H1 (cell line): ENCODE data around the gene EPHA10. TPM values are rescaled to one million over a fixed set of nuclear protein-coding genes. Genes with fewer than 3 reads are reported as not detected.

ENCODE experiments used
- CTCF ChIA-PET: fragments of 300-600 bp; sonication (Branson Sonifier 250); formaldehyde crosslinking; loops from one replicate; lab custom pipeline; 2021; ENCODE audit not compliant: partially characterized antibody; lab: Charles Lee
- POLR2A ChIA-PET: fragments of 300-600 bp; sonication (Branson Sonifier 250); formaldehyde crosslinking; loops from one replicate; lab custom pipeline; 2021; ENCODE audit warnings: inconsistent platforms; ENCODE audit not compliant: partially characterized antibody; lab: Charles Lee
- DNase-seq, 2 experiments: peaks; one replicate each; pipeline versions ENCODE4 v3.0.0 to v3.0.0-alpha.2; 2010 to 2022; ENCODE audit warnings: low spot score in 2 of 2, low read depth in 1 of 2, mixed read lengths in 1 of 2
- FAIRE-seq: peaks from 2 replicates; lab custom pipeline; 2011; peaks lifted over from hg19 to GRCh38; lab: Jason Lieb, UNC
- H2AFZ ChIP-seq: 2 replicates; pipeline ENCODE4 v1.8.1; 2012; ENCODE audit warnings: low read length, inconsistent platforms
- H2AK5ac ChIP-seq: 2 replicates; pipeline ENCODE4 v1.6.1; 2013; ENCODE audit warnings: low read depth, low read length
- H2BK120ac ChIP-seq: replicated peaks from 2 replicates; pipeline ENCODE3; 2013; ENCODE audit warnings: low read depth, low read length, inconsistent platforms
- H2BK12ac ChIP-seq: 2 replicates; pipeline ENCODE4 v1.6.1; 2013; ENCODE audit warnings: low read depth, low read length
- H2BK15ac ChIP-seq: 2 replicates; pipeline ENCODE4 v1.6.1; 2013; ENCODE audit warnings: low read length
- H2BK20ac ChIP-seq: 2 replicates; pipeline ENCODE4 v1.6.1; 2013; ENCODE audit warnings: low read length
- H2BK5ac ChIP-seq: 2 replicates; pipeline ENCODE4 v1.6.1; 2013; ENCODE audit warnings: low read depth, low read length
- H3K14ac ChIP-seq: 2 replicates; pipeline ENCODE4 v1.6.1; 2013; ENCODE audit warnings: inconsistent platforms; ENCODE audit not compliant: insufficient read length
- H3K18ac ChIP-seq: 2 replicates; pipeline ENCODE4 v1.6.1; 2013; ENCODE audit warnings: low read length; ENCODE audit errors: extremely low read depth
- H3K23ac ChIP-seq: 2 replicates; pipeline ENCODE4 v1.6.1; 2013; ENCODE audit warnings: inconsistent platforms; ENCODE audit not compliant: insufficient read length
- H3K23me2 ChIP-seq: 2 replicates; pipeline ENCODE4 v1.6.1; 2013; ENCODE audit warnings: low read depth, low read length
- H3K27ac ChIP-seq: 2 replicates; pipeline ENCODE4 v1.6.1; 2011; ENCODE audit warnings: low read depth, low read length, inconsistent platforms
- H3K27me3 ChIP-seq, 4 experiments: replicated peaks in 1 of 4; 1 replicate in 1 of 4; 2 replicates in 3 of 4; pipeline versions ENCODE4 v1.6.1 to v1.8.1; 2011 to 2013; ENCODE audit warnings: low read length in 3 of 4, mild to moderate bottlenecking in 3 of 4, inconsistent platforms in 2 of 4, mixed read lengths in 2 of 4, moderate library complexity in 1 of 4; ENCODE audit not compliant: control insufficient read depth in 3 of 4, insufficient read depth in 3 of 4; ENCODE audit errors: extremely low read depth in 1 of 4
- H3K36me3 ChIP-seq, 4 experiments: 2 replicates each; pipeline versions ENCODE4 v1.6.1 to v1.8.1; 2011 to 2013; ENCODE audit warnings: mild to moderate bottlenecking in 4 of 4, low read length in 3 of 4, moderate library complexity in 2 of 4, control low read depth in 1 of 4, inconsistent platforms in 1 of 4; ENCODE audit not compliant: insufficient read depth in 4 of 4, control insufficient read depth in 2 of 4
- H3K4ac ChIP-seq: replicated peaks from 2 replicates; pipeline ENCODE3; 2013; ENCODE audit warnings: low read length, low read depth, mixed read lengths, inconsistent platforms; ENCODE audit not compliant: insufficient read length
- H3K4me1 ChIP-seq, 4 experiments: replicated peaks in 1 of 4; 1 replicate in 1 of 4; 2 replicates in 3 of 4; pipeline versions ENCODE4 v1.6.1 to v1.8.1; 2011 to 2013; ENCODE audit warnings: low read length in 3 of 4, inconsistent platforms in 2 of 4, mixed read lengths in 1 of 4; ENCODE audit not compliant: insufficient read depth in 4 of 4, control insufficient read depth in 3 of 4
- H3K4me2 ChIP-seq, 2 experiments: 2 replicates each; pipeline versions ENCODE4 v1.6.1 to v1.8.1; 2011 to 2013; ENCODE audit warnings: low read depth in 2 of 2, low read length in 2 of 2, control low read depth in 1 of 2, inconsistent platforms in 1 of 2, mild to moderate bottlenecking in 1 of 2; ENCODE audit not compliant: insufficient read depth in 1 of 2
- H3K4me3 ChIP-seq, 4 experiments: fragments of 200-600, 300-600 bp in 1 of 4; sonication (generic), shearing (Covaris generic), sonication (Bioruptor Twin) in 1 of 4; 2 replicates each; pipeline versions ENCODE4 v1.5.1 to v1.8.1; 2011 to 2016; ENCODE audit warnings: low read length in 4 of 4, low read depth in 3 of 4, control low read depth in 2 of 4, inconsistent platforms in 2 of 4, mild to moderate bottlenecking in 2 of 4, mixed read lengths in 1 of 4, moderate library complexity in 1 of 4; ENCODE audit not compliant: insufficient read depth in 2 of 4; ENCODE audit errors: extremely low read depth in 1 of 4
- H3K56ac ChIP-seq: replicated peaks from 2 replicates; pipeline ENCODE3; 2013; ENCODE audit warnings: low read depth, mild to moderate bottlenecking, mixed read lengths, low read length, inconsistent platforms; ENCODE audit not compliant: insufficient read length
- H3K79me1 ChIP-seq: 2 replicates; pipeline ENCODE4 v1.6.1; 2013; ENCODE audit warnings: low read depth, low read length, control low read depth
- H3K79me2 ChIP-seq, 2 experiments: 2 replicates each; pipeline versions ENCODE4 v1.6.1 to v1.8.1; 2012 to 2013; ENCODE audit warnings: low read length in 2 of 2, mild to moderate bottlenecking in 2 of 2, inconsistent platforms in 1 of 2; ENCODE audit not compliant: insufficient read depth in 2 of 2, control insufficient read depth in 1 of 2
- H3K9ac ChIP-seq, 4 experiments: replicated peaks in 1 of 4; 1 replicate in 1 of 4; 2 replicates in 3 of 4; pipeline versions ENCODE4 v1.6.1 to v1.8.1; 2011 to 2013; ENCODE audit warnings: low read depth in 3 of 4, low read length in 3 of 4, control low read depth in 2 of 4, mild to moderate bottlenecking in 2 of 4, moderate library complexity in 2 of 4, inconsistent platforms in 1 of 4; ENCODE audit errors: extremely low read depth in 1 of 4
- H3K9me3 ChIP-seq, 2 experiments: 2 replicates each; pipeline versions ENCODE4 v1.6.1 to v1.8.1; 2012 to 2013; ENCODE audit warnings: mild to moderate bottlenecking in 2 of 2, moderate library complexity in 2 of 2, control low read depth in 1 of 2, inconsistent platforms in 1 of 2, low read depth in 1 of 2, low read length in 1 of 2, mixed read lengths in 1 of 2; ENCODE audit not compliant: insufficient read depth in 2 of 2
- H4K20me1 ChIP-seq, 2 experiments: replicated peaks in 1 of 2; 2 replicates each; pipeline versions ENCODE3 to v1.8.1; 2011 to 2013; ENCODE audit warnings: inconsistent platforms in 2 of 2, low read length in 2 of 2, mild to moderate bottlenecking in 1 of 2; ENCODE audit not compliant: insufficient read depth in 2 of 2, control insufficient read depth in 1 of 2
- H4K5ac ChIP-seq: 2 replicates; pipeline ENCODE4 v1.6.1; 2013; ENCODE audit warnings: low read length, low read depth, mixed read lengths, inconsistent platforms; ENCODE audit not compliant: insufficient read length
- H4K8ac ChIP-seq: 2 replicates; pipeline ENCODE4 v1.8.0; 2013; ENCODE audit warnings: mild to moderate bottlenecking, moderate library complexity, low read length, inconsistent platforms; ENCODE audit not compliant: insufficient read depth; ENCODE audit errors: extremely low read depth
- H4K91ac ChIP-seq: replicated peaks from 2 replicates; pipeline ENCODE3; 2013; ENCODE audit warnings: low read length, mixed read lengths, inconsistent platforms; ENCODE audit not compliant: insufficient read length
- EZH2 ChIP-seq: fragments of 200-600 bp; sonication (generic); IDR thresholded peaks from 2 replicates; pipeline ENCODE4 v1.7.1; 2012; ENCODE audit warnings: low read depth, mild to moderate bottlenecking, moderate library complexity, low read length, inconsistent platforms; ENCODE audit not compliant: severe bottlenecking
- MAFK ChIP-seq: IDR thresholded peaks from 2 replicates; pipeline ENCODE4 v1.6.1; 2012; ENCODE audit warnings: low read depth, mild to moderate bottlenecking, improper control_type of control experiment, low read length
- WGBS, 2 experiments: shearing (Covaris generic) in 1 of 2; methylation state at CpG; one replicate each; pipeline versions ENCODE4 v1.1.6 to v1.1.7; 2013 to 2015; ENCODE audit warnings: low lambda C conversion rate in 2 of 2, mixed read lengths in 2 of 2, inconsistent platforms in 1 of 2, low coverage in 1 of 2, missing lambda C conversion rate in 1 of 2; ENCODE audit not compliant: insufficient replicate concordance in 2 of 2, insufficient coverage in 1 of 2, insufficient read length in 1 of 2; ENCODE audit errors: extremely low coverage in 1 of 2, missing lambda C conversion rate in 1 of 2; 5-methylcytosine and 5-hydroxymethylcytosine counted together
- polyA plus RNA-seq, 7 experiments: library from polyadenylated mRNA; depleted of rRNA in 3 of 7; stranded (reverse) in 5 of 7; unstranded in 2 of 7; fragments of >200 nt in 5 of 7; fragments of 200-250 nt in 2 of 7; gene quantifications; 1 replicate in 5 of 7; 2 replicates in 1 of 7; 4 replicates in 1 of 7; pipeline versions ENCODE4 v1.2.1 to v1.2.3, GENCODE V29; 2011 to 2013; ENCODE audit warnings: missing spikeins in 2 of 7, mixed read lengths in 2 of 7
- total RNA-seq: library from RNA; stranded (reverse); fragmentation: NEBNext Ultra II Directional; extraction: Animal tissue kit (Norgen Biotek cat#: 25700); gene quantifications from 2 replicates; pipeline ENCODE4 v1.2.1, GENCODE V29; 2021

EPHA10 gene
- total and polyA plus RNA-seq, 2 of the 8 experiments (the other 6 are each of a cell fraction or from before 2014, with no cell fraction given), result 0.54 to 1.0 TPM

DNA sequence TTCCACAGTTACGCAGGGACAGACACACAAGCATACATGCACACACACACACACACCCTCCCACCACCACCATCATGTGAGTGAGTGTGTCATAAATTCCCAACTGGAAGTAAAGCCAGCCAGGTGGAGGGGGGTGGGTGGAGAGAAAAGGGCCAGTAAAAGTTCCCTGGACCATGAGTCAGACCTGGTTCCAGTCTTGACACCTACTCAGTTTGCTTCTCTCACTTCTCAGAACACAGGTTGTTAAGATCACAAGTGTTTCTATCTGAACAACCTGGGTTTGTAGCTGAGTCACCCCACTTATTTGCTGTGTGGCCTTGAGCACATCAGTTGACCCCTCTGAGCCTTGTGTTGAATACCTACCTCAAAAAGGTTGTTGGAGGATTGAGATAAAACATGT is 9.6 kb downstream of the EPHA10 start:
- no peak overlapping the region for H2BK15ac ChIP-seq
- DNase-seq (no peak), FAIRE-seq (no peak)
- peaks cover 5% of the 10 kb centered on the region; the same call in 1 of the 2 replicates for H3K23me2 ChIP-seq
- H3K36me3 ChIP-seq, result peaks cover 0 to 3% (median 0%) of the 10 kb centered on the region in 4 experiments; a peak in 1 of 8 replicates
- H3K27me3 ChIP-seq, result peaks cover 35 to 89% (median 61%) of the 10 kb centered on the region in 4 experiments
- no peak overlapping the region for H2BK20ac ChIP-seq
- H3K4me3 ChIP-seq, result no peak overlapping the region
- H3K14ac ChIP-seq, result no peak overlapping the region
- no peak overlapping the region for H2BK12ac ChIP-seq
- H3K79me1 ChIP-seq, result no peaks in the 10 kb centered on the region
- no peak overlapping the region for H3K4me2 ChIP-seq
- H3K23ac ChIP-seq, result no peak overlapping the region
- H3K9ac ChIP-seq, result no peak overlapping the region
- H2AK5ac ChIP-seq, result no peak overlapping the region
- no peaks in the 10 kb centered on the region for H4K20me1 ChIP-seq
- no peak overlapping the region for H4K91ac ChIP-seq
- 0% methylated on average over 1 of the region's 1 CpG; no CpG with 5 or more reads in 1 of the 2 experiments for WGBS, 2 experiments
- TF ChIP-seq EZH2 (no peak), MAFK (no peak)
- no peak overlapping the region for H3K27ac ChIP-seq
- no peak overlapping the region for H3K4ac ChIP-seq
- no peak overlapping the region for H3K18ac ChIP-seq
- H3K56ac ChIP-seq, result no peak overlapping the region
- no peak overlapping the region for H4K8ac ChIP-seq
- no peak overlapping the region for H4K5ac ChIP-seq
- H3K4me1 ChIP-seq, result peaks cover 0 to 9% (median 0%) of the 10 kb centered on the region in 4 experiments; a peak in 3 of 7 replicates
- no peak overlapping the region for H2BK5ac ChIP-seq
- no peaks in the 10 kb centered on the region for H3K79me2 ChIP-seq
- ChIA-PET POLR2A (no interaction called here), CTCF (interaction anchor here (2.1 kb wide), 1 partner anchor 10 kb away, joined by 12 read pairs; the partner anchor contains the start of gene EPHA10)
- H3K9me3 ChIP-seq, result no peaks in the 10 kb centered on the region
- no peak overlapping the region for H2BK120ac ChIP-seq
- H2AFZ ChIP-seq, result no peak overlapping the region
